GM19438 (cell line): Measurements from ENCODE around the gene DERL2.

Experiments
- ATAC-seq: cut with Tn5 transposase; IDR thresholded peaks from one replicate; pipeline ENCODE4 v1.9.1; 2021; ENCODE audit warnings: low read depth; ENCODE audit not compliant: unreplicated experiment

DERL2 gene

DNA sequence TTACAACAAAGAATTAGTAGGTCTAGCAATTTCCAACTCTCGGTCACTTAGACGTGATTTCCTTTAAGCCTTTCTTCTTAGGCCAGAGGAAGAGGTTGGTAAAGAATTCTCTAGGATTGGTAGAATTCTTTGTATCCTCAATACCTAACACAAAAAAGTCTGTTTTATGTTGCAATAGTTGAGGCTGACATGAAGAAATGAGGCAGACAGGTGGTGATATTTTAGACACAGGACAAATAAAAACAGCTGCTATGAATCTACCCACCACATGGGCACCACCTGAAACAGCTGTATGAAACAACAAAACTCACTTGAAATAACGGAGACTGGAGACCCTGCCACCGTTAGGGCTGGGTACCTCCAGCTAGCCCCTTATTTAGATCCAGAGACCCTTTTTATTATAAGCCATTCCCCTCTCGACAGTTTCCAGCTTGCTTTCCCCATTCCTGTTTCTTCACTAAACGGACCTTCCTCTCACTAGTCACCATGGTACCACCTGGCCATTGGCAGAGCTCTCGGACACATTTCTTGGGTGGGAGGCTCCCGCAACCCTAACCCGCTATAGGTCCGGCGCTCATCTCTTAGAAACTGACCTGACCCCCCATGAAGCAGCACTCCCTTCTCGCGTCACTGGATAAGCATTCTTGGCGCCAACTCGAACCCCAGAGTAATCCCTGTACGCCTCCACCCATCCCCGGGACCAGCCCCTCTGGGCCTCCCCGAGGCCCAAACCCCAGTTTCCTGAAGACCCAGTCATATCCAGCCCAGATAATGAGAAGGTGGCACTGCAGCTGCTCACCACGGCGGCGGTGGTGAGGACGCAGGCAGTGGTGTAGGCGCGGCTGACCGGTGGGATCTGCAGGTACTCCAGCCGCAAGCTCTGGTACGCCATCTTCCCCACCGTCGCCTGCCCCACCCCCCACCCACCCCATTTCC is at the start of gene DERL2:
DERL2 (minus strand) TSS at position 909 of the 936 bp plus-strand sequence; CDS start at position 892, 17 bp downstream.
- ATAC-seq, result peak; percentile 18

DNA sequence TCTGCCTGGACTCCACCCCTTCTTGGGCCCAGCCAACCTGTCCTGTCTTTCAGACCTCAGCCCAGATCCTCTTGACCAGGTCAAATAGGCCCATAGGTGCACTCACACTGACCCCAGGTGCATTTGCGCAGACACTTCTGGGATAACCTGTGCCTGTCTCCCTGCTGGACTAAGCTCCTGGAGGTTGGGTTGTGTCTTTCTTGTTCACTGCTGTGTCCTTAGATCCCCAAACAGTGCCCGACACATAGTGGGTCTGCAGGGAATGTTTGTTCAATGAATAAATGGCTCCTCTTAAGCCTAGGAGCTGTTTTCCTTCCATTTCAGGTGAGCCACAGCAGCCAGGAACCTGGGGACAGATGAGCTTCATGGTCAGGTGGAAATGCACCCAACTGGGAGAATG is 49.5 kb upstream of the DERL2 start:
- no peak for ATAC-seq

DNA sequence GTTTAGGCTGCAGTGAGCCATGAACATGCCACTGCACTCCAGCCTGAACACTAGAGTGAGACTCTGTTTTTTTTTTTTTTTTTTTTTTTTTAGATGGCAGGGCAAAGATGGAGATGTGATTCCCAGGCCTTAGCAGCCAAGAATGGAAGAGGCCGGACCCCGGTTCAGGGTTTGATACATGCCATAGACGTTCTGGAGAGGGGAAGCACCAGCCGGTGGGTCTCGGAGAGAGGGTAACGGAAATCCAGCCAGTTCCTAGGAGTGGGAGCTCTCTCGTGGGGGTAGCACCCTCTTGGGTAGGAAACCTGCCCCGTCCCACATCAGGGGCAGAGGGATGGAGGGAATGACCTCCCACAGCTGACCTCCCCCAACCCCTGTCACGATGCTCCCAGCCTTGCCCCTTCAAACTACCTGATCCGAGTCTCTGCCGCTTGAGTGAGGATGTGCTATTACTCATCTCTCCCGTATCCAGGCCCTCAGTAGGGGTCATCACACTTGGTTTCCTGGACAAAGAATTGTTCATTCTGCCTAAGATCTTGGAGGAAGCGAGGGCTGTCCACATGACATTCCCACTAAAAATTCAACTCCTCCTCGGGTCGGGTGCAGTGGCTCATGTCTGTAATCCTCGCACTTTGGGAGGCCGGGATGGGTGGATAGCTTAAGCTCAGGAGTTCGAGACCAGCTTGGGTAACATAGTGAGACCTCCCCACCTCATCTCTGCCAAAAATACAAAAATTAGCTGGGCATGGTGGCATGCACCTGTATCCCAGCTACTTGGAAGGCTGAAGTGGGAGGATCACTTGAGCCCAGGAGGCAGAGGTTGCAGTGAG is 47.7 kb upstream of the DERL2 start:
- ATAC-seq, result no peak

DNA sequence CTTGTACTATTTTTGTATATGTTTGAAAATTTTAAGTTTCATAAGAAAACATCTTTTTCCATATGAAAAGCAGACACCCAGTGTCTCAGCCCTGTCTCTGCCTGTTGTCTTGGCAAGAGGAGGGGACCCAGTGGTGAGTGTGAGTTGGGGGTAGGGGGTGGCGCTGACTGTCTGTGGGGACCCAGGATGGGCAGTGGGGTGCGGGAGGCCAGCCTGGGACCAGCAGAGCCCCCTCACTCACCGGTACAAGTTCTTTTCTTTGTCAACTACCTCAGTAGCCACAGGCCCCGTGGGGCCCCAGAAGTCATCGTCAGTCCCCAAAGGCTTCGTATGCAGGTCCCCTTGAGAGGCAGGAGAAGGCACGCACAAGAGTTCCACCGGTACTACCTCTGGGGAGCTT is 46.6 kb upstream of the DERL2 start:
- no peak for ATAC-seq

DNA sequence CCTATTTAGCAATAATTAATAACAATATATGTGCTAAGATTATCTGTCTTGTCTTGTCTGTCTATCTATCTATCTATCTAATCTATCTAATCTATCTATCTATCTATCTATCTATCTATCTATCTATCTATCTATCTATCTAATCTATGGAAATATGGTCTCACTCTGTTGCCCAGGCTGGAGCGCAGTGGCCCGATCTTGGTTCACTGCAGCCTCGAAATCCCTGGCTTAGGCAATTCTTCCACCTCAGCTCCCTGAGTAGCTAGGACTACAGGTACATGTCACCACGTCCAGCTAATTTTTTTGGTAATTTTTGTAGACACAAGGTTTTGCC is 45.1 kb upstream of the DERL2 start:
- no peak for ATAC-seq

DNA sequence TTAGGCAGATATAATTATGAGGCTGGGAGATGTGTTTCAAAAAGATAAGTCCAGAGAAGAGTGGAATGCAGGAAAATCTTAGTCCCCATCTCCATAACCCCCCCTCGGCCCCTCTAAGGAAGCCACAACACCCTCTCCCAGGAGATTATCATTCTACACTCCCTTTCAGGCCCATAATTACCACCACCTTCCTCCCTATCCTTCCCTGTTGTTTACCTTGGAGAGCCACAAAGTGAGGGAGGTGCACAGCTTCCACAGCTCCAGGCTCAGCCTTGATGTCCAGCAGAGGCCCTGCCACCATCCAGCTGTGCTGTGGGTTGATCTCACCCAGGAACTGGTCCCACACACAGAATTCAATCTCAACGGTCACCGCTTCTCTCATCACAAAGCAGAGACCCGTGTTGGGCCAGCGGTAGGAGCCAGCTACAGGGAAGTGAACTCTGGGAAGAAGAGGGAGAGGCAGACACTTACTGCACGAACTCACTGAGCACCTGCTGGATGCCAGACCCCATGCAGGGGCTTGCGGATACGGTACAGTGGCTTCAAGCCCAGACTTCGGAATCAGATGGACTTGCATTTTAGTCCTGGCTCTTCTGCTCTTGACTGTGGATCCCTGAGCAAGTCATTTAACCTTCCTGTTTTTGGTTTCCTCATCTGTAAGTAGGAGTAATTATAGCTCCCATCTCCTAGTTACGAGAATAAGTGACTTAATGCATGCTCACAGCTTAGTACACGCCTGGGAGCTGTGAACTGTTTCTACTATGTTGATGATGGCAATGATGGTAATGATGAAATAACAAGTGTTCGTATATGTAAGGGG is 44.5 kb upstream of the DERL2 start:
- no peak for ATAC-seq

DNA sequence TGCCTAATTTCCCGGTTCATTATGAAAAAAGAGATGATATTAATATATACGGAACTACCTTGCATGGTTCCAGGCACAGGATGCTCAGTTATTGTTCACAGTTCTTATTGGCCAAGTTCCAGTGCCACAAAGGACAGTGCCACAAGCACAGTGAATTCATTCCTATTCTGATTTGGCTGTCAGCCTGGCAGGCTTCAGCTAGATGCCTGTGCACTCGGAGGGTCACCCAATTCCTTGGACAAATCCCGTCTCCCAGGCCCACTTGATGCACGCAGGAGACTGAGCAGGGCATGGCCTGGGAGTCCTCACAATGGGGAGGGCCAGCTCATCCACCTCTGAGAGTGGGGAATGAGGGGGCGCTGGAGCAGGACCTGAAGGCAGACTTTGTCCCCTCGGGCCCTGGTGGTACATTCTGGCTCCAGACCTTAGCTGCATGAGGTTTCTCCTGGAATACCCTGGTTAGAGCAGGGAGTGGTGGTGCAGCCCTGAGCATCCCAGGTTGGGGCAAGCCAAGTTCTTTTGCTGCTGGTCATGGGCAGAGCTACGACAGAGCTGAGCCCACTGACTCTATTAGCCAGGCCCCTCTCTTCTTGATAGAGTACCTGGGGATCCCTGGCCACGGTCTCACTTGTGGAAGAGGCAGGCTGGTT is 41.7 kb upstream of the DERL2 start:
- no peak for ATAC-seq

DNA sequence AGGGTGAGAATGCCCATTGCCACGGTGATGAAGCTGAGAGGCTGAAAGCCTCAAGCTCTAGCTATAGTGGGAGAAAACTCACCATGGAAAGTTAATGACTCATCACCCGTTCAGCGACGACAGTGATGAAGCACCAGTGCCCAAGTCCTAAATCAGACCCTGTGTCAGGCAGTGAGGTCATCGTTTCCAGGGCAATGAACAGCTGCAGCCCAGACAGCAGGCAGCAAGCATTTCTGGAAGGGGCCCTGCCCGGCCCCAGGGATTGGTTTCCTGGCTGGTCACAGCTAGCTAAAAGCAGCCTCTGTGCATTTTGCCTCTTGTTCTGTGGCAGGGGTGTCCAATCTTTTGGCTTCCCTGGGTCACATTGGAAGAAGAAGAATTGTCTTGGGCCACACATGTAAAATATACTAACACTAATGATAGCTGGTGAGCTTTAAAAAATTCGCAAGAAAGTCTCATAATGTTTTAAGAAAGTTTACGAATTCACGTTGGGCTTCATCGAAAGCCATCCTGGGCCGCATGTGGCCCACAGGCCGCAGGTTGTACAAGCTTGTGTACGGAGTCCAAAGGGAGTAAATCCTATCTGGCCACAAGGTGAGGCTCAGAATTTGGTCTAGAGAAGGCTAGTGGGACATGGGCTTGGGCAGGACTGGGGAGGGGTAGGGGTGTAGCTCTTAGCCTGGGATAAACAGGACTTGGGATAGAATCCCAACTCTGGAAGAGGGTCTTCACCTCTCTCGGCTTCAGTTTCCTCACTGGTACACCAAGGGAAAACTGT is 41.0 kb upstream of the DERL2 start:
- no peak for ATAC-seq

DNA sequence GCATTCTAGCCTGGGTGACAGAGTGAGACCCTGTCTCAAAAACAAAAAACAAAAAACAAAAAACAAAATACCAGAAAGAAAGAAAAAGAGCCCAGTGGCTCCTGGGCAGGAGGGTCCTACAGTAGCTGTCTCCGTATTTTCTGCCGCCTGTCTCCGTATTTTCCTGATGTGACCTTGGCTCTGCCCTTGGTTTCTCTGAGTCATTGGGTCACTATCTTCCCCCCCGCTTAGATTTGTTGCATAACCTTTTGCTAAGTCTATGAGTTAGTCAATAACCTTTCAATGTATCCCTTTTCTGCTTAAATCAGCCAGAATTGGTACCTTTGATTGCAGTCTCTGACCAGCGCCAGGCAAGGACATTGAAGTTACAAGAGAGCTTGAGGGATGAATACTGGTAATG is 37.3 kb upstream of the DERL2 start:
- no peak for ATAC-seq

DNA sequence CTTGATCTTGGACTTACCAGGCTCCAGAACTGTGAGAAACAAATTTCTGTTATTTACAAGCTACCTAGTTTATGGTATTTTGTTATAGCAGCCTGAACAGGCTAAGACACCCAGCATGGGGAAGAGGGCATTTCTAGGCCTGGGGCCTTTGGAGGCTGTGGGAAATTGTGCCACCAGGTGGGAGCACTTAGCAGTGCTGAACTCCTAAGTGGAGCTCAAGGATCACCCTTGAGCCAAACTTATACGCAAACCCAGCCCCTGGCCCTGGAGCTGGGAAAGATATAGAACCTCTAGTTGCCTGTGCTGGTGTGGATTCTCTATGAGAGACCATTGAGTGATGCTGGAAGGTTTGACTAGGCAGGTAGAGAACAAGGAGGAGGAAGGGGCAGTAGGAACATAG is 36.5 kb upstream of the DERL2 start:
- ATAC-seq, result no peak

DNA sequence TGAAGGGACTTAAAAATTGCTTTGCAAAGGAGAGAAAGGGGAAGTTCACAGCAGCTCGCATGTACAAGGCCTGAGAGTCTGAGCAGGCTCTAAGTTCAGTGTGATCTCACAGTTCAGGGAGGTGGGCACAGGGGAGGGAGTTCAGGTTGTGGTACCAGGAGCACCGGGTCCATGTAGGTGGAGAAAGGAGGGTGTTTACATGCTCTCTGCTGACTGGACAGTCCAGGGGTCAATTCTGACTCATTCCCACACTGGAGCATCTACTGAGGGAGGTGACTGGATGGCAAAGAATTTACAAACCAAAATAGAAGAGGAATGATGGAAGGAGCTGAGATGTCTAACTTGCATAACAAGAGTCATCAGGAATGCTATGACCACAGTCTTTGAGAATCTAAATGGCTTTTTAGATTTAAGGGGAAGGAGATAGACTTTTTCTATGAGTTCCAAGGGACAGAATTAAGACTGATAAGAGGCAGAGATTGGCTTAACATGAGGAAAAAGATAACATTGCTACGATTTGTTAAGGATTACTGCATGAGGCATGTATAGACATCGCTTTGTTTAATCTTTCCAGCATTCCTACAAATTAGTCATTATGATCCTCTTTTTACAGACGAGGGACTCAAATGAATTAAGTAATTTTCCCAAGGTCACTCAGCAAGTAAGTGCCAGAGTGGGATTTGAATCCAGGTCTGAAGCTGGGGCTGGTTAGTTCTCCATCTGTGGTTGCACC is 30.2 kb upstream of the DERL2 start:
- ATAC-seq, result no peak

DNA sequence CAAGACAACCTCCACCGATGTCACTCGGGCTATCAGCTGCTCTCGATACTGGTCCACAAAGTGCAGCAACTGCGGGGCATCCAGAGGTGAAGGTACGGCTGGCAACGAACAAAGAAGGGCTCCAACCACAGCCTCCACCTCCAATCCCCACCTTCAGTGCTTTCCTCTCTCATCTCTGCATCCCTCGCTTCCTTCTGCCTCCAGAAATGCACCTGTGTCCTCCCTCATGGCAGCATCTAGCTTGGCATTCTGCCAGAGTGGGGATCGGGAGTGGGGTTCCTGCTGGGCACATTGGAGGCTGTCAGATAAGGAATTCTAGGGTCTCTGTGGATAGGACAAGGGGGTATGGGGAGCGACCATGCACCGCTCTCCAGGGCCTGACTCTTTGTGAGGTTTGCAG is 29.0 kb upstream of the DERL2 start:
- ATAC-seq, result no peak

DNA sequence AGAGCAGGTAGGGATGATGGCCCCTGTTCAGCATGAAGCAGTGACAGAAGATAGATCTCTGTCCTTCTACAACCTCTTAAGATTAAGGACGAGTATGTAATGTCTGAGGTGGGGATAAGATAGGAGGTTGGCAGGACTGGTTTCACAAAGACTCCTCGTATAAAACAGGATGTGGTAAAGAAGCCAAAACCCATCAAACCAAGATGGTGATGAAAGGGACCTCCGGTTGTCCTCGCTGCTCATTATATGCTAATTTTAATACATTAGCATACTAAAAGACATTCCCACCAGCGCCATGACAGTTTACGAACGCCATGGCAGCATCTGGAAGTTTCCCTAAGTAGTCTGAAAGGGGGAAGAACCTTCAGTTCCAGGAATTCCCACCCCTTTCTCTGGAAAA is 27.6 kb upstream of the DERL2 start:
- no peak for ATAC-seq

DNA sequence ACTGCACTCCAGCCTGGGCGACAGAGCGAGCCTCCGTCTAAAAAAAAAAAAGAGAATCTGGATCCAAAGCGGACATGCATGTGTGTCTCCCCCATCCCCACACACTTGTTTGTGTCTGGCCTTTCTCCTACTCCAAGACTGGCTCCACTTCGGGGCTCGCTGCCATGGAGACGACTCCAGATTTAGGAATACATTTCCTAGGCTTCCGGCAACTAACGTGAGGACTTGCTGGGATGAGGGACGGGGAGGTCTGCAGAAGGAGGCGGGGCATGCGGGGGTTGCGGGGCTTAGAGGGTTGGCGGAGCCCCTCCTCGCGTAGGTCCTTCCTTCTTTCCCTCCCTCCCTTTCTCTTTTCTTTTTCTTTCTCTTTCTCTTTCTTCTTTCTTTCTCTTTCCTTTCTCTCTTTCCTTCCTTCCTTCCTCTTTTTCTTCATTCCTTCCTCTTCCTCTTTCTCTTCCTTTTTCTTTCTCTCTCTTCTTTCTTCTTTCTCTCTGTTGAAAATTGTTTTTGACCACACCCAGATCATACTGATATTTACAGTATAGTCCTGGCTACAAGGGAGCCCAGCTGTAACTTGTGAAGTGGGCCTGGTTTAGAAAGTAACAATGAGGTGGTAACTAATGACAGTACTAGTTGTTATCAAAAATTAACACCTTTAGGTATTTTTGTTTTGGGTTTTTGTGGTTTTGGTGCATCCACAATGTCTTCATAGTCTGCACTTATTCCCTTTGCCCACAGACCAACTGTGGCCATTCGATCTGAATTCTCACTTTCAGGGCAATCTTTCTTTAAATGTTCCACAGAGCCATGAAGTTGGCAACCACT is 25.6 kb upstream of the DERL2 start:
- ATAC-seq, result no peak

DNA sequence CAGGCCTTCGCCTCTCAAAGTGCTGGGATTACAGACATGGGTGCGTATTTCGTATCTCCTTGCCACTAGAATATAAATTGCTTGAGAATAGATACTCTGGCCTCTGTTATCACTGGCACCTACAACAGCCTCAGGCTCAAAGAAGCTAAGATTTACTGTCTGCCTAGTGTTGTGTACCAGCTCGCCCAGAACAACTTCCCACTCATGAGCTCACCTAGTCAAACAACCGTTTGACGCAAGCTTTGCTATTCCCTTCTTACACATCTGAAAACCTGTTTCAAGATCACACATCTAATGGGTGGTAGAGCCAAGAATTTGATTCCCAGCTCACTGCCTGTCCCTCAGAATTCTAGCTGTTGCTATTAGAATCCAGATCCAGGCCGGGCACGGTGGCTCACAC is 24.8 kb upstream of the DERL2 start:
- no peak for ATAC-seq

DNA sequence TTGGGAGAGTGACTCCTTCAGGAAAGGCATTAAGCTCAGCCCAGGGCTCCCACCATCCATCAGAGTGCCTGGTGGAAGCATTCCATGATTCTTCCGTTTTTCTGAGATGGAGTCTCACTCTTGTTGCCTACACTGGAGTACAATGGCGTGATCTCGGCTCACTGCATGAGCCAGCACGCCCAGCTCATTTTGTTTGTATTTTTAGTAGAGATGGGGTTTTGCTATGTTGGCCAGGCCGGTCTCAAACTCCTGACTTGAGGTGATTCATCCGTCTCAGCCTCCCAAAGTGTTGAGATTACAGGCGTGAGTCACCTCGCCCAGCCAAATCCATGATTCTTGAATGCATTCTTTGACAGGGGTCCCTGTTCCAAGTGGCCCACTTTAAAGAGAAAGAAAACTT is 23.5 kb upstream of the DERL2 start:
- no peak for ATAC-seq

DNA sequence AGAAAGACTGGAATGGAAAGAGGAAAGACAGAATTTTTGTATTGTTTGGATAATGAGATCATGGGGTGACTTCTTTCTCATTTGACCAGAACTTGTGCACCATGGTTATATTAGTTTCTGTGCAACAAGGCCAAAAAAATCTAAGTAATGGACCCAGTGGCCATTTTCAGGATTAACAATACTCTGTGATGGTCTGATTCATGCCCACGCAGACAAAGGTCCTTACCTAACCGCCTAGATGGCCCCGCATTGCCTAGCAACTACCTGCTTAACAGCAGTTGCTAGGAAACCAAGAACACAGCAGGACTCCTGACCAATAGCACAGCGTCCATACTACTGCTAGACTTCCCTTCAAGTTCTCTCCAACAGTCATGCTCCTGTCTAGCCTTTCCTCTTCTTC is 22.8 kb upstream of the DERL2 start:
- ATAC-seq, result no peak

DNA sequence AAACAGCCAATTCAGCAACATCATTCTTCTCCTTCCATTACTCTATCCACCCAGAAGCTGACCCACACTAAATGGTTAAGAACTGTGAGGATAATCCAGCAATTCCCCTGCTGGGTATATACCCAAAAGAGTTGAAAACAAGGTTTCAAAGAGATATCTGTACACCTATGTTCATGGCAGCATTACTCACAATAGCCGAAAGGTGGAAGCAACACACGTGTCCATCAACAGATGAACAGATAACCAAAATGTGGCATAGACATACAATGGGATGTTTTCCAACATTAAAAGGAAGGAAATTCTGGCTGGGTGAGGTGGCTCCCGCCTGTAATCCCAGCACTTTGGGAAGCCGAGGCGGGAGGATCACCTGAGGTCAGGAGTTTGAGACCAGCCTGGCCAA is 20.3 kb upstream of the DERL2 start:
- ATAC-seq, result no peak
